WTC11 (cell line): ENCODE measurements around the gene ANO1. TPM values are rescaled to one million over a fixed set of nuclear protein-coding genes. Genes with fewer than 3 reads are reported as not detected.

Source experiments
- ATAC-seq: fragments of 200-7000 bp; cut with Tn5 transposase; 2 replicates; pipeline ENCODE4 v1.10.0; 2021; ENCODE audit warnings: mild to moderate bottlenecking, moderate library complexity
- CTCF ChIA-PET: fragments of 300-600 bp; sonication (Branson Sonifier 250); formaldehyde crosslinking; loops from one replicate; lab custom pipeline; 2021; ENCODE audit warnings: antibody characterized with exemption; lab: Charles Lee
- POLR2A ChIA-PET: fragments of 350-600 bp; sonication (Branson Sonifier 250); formaldehyde crosslinking; loops from one replicate; lab custom pipeline; 2021; ENCODE audit warnings: antibody characterized with exemption; lab: Charles Lee
- DNase-seq: peaks from one replicate; pipeline ENCODE4 v3.0.0; 2021; ENCODE audit warnings: low spot score
- H3K27ac Mint-ChIP-seq: 2 replicates; pipeline ENCODE4 v1.8.0; 2021; ENCODE audit warnings: mixed read lengths
- H3K27me3 Mint-ChIP-seq: 2 replicates; pipeline ENCODE4 v1.8.0; 2021; ENCODE audit warnings: low read depth, mild to moderate bottlenecking, moderate library complexity, mixed read lengths
- H3K36me3 Mint-ChIP-seq: 2 replicates; pipeline ENCODE4 v1.8.0; 2021; ENCODE audit warnings: mixed read lengths
- H3K4me1 Mint-ChIP-seq: 2 replicates; pipeline ENCODE4 v1.8.0; 2022; ENCODE audit warnings: mixed read lengths
- H3K4me3 Mint-ChIP-seq: 2 replicates; pipeline ENCODE4 v1.8.0; 2021; ENCODE audit warnings: mild to moderate bottlenecking, moderate library complexity, mixed read lengths
- H3K9me3 Mint-ChIP-seq: 2 replicates; pipeline ENCODE4 v1.8.0; 2021; ENCODE audit warnings: mixed read lengths
- AFF4 ChIP-seq: sonication (generic); formaldehyde crosslinking; IDR thresholded peaks from 2 replicates; pipeline ENCODE4 v1.8.1; 2023; ENCODE audit warnings: mild to moderate bottlenecking, missing genetic modification reagents, borderline replicate concordance
- AR ChIP-seq: fragments of 250-450 bp; sonication (Bioruptor Pico); IDR thresholded peaks from 2 replicates; pipeline ENCODE4 v1.9.0; 2021; ENCODE audit warnings: mild to moderate bottlenecking
- E2F5 ChIP-seq: sonication (generic); formaldehyde crosslinking; IDR thresholded peaks from 2 replicates; pipeline ENCODE4 v1.8.1; 2022; ENCODE audit warnings: mild to moderate bottlenecking, moderate library complexity, missing genetic modification reagents
- ERG ChIP-seq: fragments of 250-450 bp; sonication (Bioruptor Pico); IDR thresholded peaks from 2 replicates; pipeline ENCODE4 v1.8.0; 2021; ENCODE audit warnings: mild to moderate bottlenecking
- ESRRA ChIP-seq: sonication (generic); formaldehyde crosslinking; IDR thresholded peaks from 2 replicates; pipeline ENCODE4 v1.8.1; 2022; ENCODE audit warnings: mild to moderate bottlenecking, missing genetic modification reagents, borderline replicate concordance
- JUN ChIP-seq: sonication (generic); formaldehyde crosslinking; IDR thresholded peaks from 2 replicates; pipeline ENCODE4 v1.8.0; 2023; ENCODE audit warnings: mild to moderate bottlenecking, missing genetic modification reagents
- MLX ChIP-seq: sonication (generic); formaldehyde crosslinking; IDR thresholded peaks from 2 replicates; pipeline ENCODE4 v1.8.1; 2023; ENCODE audit warnings: mild to moderate bottlenecking, missing genetic modification reagents, moderate library complexity
- NFE2L1 ChIP-seq: sonication (generic); formaldehyde crosslinking; IDR thresholded peaks from 2 replicates; pipeline ENCODE4 v1.8.1; 2023; ENCODE audit warnings: missing genetic modification reagents
- NR3C1 ChIP-seq: sonication (generic); formaldehyde crosslinking; conservative IDR thresholded peaks from 2 replicates; pipeline ENCODE4 v1.8.1; 2023; ENCODE audit warnings: low read depth, mild to moderate bottlenecking, missing genetic modification reagents
- RORB ChIP-seq: fragments of 250-450 bp; sonication (Bioruptor Pico); IDR thresholded peaks from 2 replicates; pipeline ENCODE4 v1.9.0; 2021; ENCODE audit warnings: mild to moderate bottlenecking
- SMAD3 ChIP-seq: sonication (generic); formaldehyde crosslinking; IDR thresholded peaks from 2 replicates; pipeline ENCODE4 v1.8.0; 2022; ENCODE audit warnings: missing genetic modification reagents, mild to moderate bottlenecking, borderline replicate concordance
- SOX15 ChIP-seq: fragments of 250-450 bp; sonication (Bioruptor Pico); IDR thresholded peaks from 2 replicates; pipeline ENCODE4 v1.9.0; 2021; ENCODE audit warnings: mild to moderate bottlenecking
- STAT6 ChIP-seq: sonication (generic); formaldehyde crosslinking; conservative IDR thresholded peaks from 2 replicates; pipeline ENCODE4 v1.8.1; 2023; ENCODE audit warnings: mild to moderate bottlenecking, low read depth, missing genetic modification reagents, moderate library complexity
- TP53 ChIP-seq: sonication (generic); formaldehyde crosslinking; IDR thresholded peaks from 2 replicates; pipeline ENCODE4 v1.8.1; 2023; ENCODE audit warnings: mild to moderate bottlenecking, missing genetic modification reagents
- USF1 ChIP-seq: sonication (generic); formaldehyde crosslinking; IDR thresholded peaks from 2 replicates; pipeline ENCODE4 v1.8.0; 2022; ENCODE audit warnings: mild to moderate bottlenecking, missing genetic modification reagents
- ZBTB43 ChIP-seq: sonication (generic); formaldehyde crosslinking; IDR thresholded peaks from 2 replicates; pipeline ENCODE4 v1.8.1; 2023; ENCODE audit warnings: mild to moderate bottlenecking, missing genetic modification reagents
- ZNF138 ChIP-seq: sonication (generic); formaldehyde crosslinking; conservative IDR thresholded peaks from 2 replicates; pipeline ENCODE4 v1.8.1; 2022; ENCODE audit warnings: mild to moderate bottlenecking, moderate library complexity, missing genetic modification reagents
- ZNF416 ChIP-seq: fragments of 250-450 bp; sonication (Bioruptor Pico); IDR thresholded peaks from 2 replicates; pipeline ENCODE4 v1.9.0; 2021; ENCODE audit warnings: mild to moderate bottlenecking, inconsistent platforms
- total RNA-seq: library from RNA; stranded (reverse); gene quantifications from 3 replicates; pipeline ENCODE4 v1.2.3, GENCODE V29; 2021

Gene ANO1
- total RNA-seq, 1 experiment from 2014 or later: 4.1 TPM

- no peak for TF ChIP-seq E2F5 (CRISPR knock-in tag)
Observed at GRCh38 chr11:70168405-70168754, 90.3 kb downstream of the ANO1 start (continued).

- no peak for ATAC-seq
- no peak overlapping the region for H3K4me3 Mint-ChIP-seq
- ChIA-PET CTCF (interaction anchor here (0.7 kb wide), 1 partner anchor 11 kb away, joined by 4 read pairs; no protein-coding TSS in a partner anchor), POLR2A (no interaction called here)
- no peak for DNase-seq
- H3K4me1 Mint-ChIP-seq: peaks cover 2% of the 10 kb centered on the region; the same call in 1 of the 2 replicates
- no peaks in the 10 kb centered on the region for H3K27me3 Mint-ChIP-seq
- H3K9me3 Mint-ChIP-seq: no peaks in the 10 kb centered on the region
- no peaks in the 10 kb centered on the region for H3K36me3 Mint-ChIP-seq
- TF ChIP-seq AFF4 (no peak), RORB (no peak), NR3C1 (CRISPR knock-in tag) (no peak), ESRRA (CRISPR knock-in tag) (no peak), ERG (CRISPR knock-in tag) (no peak), USF1 (no peak), TP53 (no peak), JUN (no peak), ZNF416 (CRISPR knock-in tag) (no peak), SOX15 (CRISPR knock-in tag) (no peak), ZNF138 (no peak), STAT6 (CRISPR knock-in tag) (no peak), ZBTB43 (no peak), AR (CRISPR knock-in tag) (no peak), NFE2L1 (no peak), SMAD3 (CRISPR knock-in tag) (no peak), MLX (no peak)
- H3K27ac Mint-ChIP-seq: no peak overlapping the region
Observed at GRCh38 chr11:70169127-70169526, 91.0 kb downstream of the ANO1 start.
